Measurements from ENCODE around the gene ABCA1.

Gene ABCA1

DNA sequence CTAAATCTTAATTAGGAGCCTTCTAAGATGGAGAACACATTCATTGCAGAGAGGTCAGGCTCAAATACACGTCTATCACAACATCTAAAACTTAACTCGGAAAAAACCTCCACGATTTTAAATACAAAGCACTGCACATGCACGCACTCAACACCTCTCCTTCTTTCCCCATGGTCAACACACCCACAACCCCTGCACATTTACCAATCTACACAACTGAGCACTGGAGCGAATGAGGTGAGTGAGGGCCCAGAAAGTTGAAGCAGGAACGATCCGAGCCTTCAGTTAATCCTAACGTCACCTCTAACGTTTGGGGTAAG lies 180.8 kb downstream of the ABCA1 start:
- no peak for DNase-seq

DNA sequence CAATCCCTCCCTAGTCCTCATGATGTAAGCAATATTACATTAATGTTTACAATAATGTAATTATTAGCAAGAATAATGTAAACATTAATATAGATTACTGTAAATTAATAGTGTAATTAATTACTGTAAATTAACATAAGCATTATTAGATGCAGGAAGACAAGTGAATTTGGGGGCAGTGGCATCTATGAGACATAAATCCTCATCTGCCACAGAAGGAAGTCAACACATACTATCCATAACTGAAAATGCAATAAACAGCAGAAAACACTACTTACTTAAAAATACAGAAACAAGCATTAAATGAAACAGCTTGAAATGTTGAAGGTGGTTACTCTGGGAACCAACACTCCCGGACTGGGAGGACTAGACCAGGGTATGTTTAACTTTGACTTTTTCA lies 181.2 kb downstream of the ABCA1 start:
- no peak for DNase-seq

DNA sequence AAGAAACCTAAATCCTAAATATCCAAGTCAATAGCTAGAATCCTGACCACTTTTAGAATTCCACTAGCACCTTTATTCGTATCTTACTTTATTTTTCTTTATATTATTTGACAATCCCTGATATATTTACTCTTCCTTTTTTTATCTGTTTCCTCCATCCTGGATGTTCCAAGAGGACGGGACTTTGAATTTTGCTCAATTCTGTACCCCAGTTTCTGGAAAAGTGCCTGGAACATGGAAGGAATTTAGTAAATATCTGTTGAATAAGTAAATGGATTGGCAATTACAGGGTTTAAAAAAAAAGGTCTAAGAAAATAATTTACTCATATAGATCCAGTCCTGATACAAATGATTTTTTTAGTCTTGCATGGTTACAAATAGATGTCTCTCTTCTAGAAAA lies 181.7 kb downstream of the ABCA1 start:
- DNase-seq: no peak

DNA sequence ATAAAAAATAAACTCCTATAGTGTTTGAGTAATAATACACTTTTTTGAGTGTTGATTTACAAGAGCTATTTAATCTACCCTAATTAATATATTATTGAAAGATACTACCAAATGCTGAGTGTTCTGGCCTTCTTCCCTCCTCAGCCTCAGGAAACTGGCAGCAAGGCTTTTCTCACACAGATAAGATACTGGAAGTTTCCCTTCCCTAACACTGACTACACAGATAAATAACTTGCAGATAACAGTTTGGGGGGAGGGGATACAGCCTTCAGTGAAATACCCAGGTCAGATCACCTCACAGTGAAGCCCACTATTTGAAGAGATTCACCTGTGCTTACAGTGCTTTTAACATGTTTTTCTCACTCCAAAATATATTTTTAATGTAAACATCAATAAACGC lies 182.1 kb downstream of the ABCA1 start:
- DNase-seq: no peak

DNA sequence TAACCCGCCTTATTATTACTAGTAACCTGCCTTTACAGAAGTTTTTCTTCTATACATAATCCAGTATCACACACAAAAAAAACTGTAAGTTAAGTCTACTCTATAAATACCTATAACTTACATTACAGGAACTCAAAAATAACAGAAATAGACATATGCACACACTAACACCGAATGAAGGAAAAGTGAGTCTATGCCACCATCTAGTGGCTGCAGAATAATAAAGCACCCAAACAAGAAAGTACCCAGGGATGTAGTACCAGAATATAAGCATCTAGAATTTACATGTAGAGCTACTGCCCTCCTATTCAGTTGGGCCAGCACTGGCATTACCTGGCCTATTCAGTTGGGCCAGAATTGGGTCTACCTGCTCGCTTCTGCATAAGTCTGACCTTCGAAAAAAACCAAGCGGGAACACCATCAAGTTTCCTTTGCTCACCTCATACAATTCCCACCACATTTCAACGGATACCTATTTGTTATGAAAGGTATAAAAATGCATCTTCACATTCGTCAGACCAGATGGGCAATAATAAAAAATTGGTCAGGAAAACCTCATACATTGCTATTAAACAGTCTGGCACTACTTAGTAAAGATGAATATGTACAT lies 184.5 kb downstream of the ABCA1 start:
- no peak for DNase-seq

DNA sequence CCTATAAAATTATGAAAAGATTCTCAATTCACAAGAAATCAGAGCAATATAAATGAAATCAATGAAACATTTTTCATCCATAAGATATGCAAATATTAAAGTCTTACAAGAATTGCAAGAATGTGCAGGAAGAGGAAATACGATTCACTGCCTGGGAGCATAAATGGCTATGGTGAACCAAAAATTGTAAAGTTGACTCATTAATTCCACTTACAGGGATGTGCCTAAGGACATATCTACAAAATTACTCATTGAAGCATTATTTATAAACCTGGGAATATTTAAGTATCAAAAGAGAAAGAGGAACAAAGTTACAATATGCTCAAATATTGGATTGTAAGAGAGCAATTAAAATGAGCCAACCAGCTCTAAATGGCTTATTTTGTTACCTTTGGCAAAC lies 187.3 kb downstream of the ABCA1 start:
- no peak for DNase-seq

DNA sequence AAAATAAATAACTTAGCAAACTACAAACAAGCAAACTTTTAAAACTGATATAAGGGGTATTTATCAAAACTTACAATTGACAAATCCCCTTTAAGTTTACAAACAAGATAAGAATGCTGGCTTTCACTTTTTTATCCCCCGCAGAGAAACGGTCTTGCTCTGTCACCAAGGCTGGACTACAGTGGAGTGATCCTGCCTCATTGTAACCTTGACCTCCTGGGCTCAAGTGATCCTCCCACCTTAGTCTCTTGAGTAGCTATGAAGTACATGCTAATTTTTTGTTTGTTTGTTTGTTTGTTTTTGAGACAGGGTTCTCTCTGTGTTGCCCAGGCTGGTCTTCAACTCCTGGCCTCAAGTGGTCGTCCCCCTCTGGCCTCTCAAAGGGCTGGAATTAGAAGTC lies 189.5 kb downstream of the ABCA1 start:
- no peak for DNase-seq
